B cell (primary cell): ENCODE measurements around the gene CPXM1. TPM values are rescaled to one million over a fixed set of nuclear protein-coding genes. Genes with fewer than 3 reads are reported as not detected.

Source experiments
- ATAC-seq: fragments of 200-7000 bp; cut with Tn5 transposase; one replicate; pipeline ENCODE4 v1.10.0; 2021; ENCODE audit warnings: low read depth, mild to moderate bottlenecking, moderate number of reproducible peaks, moderate library complexity
- CTCF ChIA-PET: fragments of 350-600 bp; sonication (Branson Sonifier 250); formaldehyde crosslinking; loops from one replicate; lab custom pipeline; 2021; ENCODE audit warnings: antibody characterized with exemption, inconsistent platforms; lab: Charles Lee
- POLR2A ChIA-PET: fragments of 350-600 bp; sonication (Branson Sonifier 250); formaldehyde crosslinking; loops from one replicate; lab custom pipeline; 2021; ENCODE audit warnings: antibody characterized with exemption; lab: Charles Lee
- DNase-seq: peaks from one replicate; pipeline ENCODE4 v3.0.0; 2013
- H2AFZ ChIP-seq: 2 replicates; pipeline ENCODE4 v1.6.1; 2012; ENCODE audit warnings: mild to moderate bottlenecking, low read depth, low read length; ENCODE audit not compliant: insufficient read depth, poor library complexity, severe bottlenecking
- H3K27ac ChIP-seq, 2 donors: 1 replicate in 1 of 2; 2 replicates in 1 of 2; pipeline ENCODE4 v1.5.1; 2012 to 2013; ENCODE audit warnings: low read length in 2 of 2, mild to moderate bottlenecking in 2 of 2, moderate library complexity in 1 of 2
- H3K27me3 ChIP-seq, 4 experiments: fragments of 200-600 bp in 1 of 4; sonication (generic) in 1 of 4; replicated peaks in 1 of 4; 1 replicate in 2 of 4; 2 replicates in 2 of 4; pipeline versions ENCODE4 v1.6.1 to v1.7.0; 2013 to 2016; ENCODE audit warnings: low read length in 3 of 4, mild to moderate bottlenecking in 2 of 4, mixed read lengths in 1 of 4, moderate library complexity in 1 of 4; ENCODE audit not compliant: insufficient read depth in 4 of 4, control insufficient read depth in 3 of 4; ENCODE audit errors: control extremely low read depth in 1 of 4
- H3K36me3 ChIP-seq, 2 experiments: replicated peaks in 1 of 2; 1 replicate in 1 of 2; 2 replicates in 1 of 2; pipeline versions ENCODE4 v1.6.1 to v1.7.1; 2013; ENCODE audit warnings: low read length in 1 of 2; ENCODE audit not compliant: insufficient read depth in 2 of 2, control insufficient read depth in 1 of 2; ENCODE audit errors: control extremely low read depth in 1 of 2, extremely low read depth in 1 of 2
- H3K4me1 ChIP-seq, 2 donors: fragments of 200-600 bp in 1 of 2; sonication (generic) in 1 of 2; 1 replicate in 1 of 2; 2 replicates in 1 of 2; pipeline versions ENCODE4 v1.5.1 to v1.6.1; 2013 to 2017; ENCODE audit warnings: low read length in 2 of 2; ENCODE audit not compliant: control insufficient read depth in 2 of 2, insufficient read depth in 2 of 2
- H3K4me2 ChIP-seq: replicated peaks from 2 replicates; pipeline ENCODE3; 2012; ENCODE audit warnings: mild to moderate bottlenecking, low read depth, low read length; ENCODE audit not compliant: poor library complexity, severe bottlenecking
- H3K4me3 ChIP-seq, 5 experiments: fragments of 200-600 bp in 1 of 5; sonication (generic) in 1 of 5; 1 replicate in 3 of 5; 2 replicates in 2 of 5; pipeline versions ENCODE4 v1.5.1 to v1.7.0; 2011 to 2016; ENCODE audit warnings: low read length in 4 of 5, mild to moderate bottlenecking in 4 of 5, low read depth in 2 of 5, control low read depth in 1 of 5, moderate library complexity in 1 of 5; ENCODE audit not compliant: insufficient read depth in 1 of 5; ENCODE audit errors: control extremely low read depth in 1 of 5, extremely low read depth in 1 of 5
- H3K79me2 ChIP-seq: fragments of 200-600 bp; sonication (generic); one replicate; pipeline ENCODE4 v1.6.0; 2016; ENCODE audit warnings: low read length; ENCODE audit not compliant: control insufficient read depth, insufficient read depth
- H3K9ac ChIP-seq: fragments of 200-600 bp; sonication (generic); 2 replicates; pipeline ENCODE4 v1.6.1; 2017; ENCODE audit warnings: mild to moderate bottlenecking, low read length, moderate library complexity
- H3K9me3 ChIP-seq, 3 donors: one replicate each; pipeline versions ENCODE4 v1.6.1 to v1.7.1; 2013; ENCODE audit warnings: low read length in 2 of 3; ENCODE audit not compliant: control insufficient read depth in 2 of 3, insufficient read depth in 1 of 3; ENCODE audit errors: control extremely low read depth in 1 of 3
- H4K20me1 ChIP-seq: 2 replicates; pipeline ENCODE4 v1.6.0; 2012; ENCODE audit warnings: mild to moderate bottlenecking, low read length; ENCODE audit not compliant: insufficient read depth, control insufficient read depth, poor library complexity, severe bottlenecking
- H3K27ac Mint-ChIP-seq: one replicate; pipeline ENCODE4 v1.8.0; 2021; ENCODE audit warnings: mixed read lengths
- H3K27me3 Mint-ChIP-seq: one replicate; pipeline ENCODE4 v1.8.0; 2021; ENCODE audit warnings: mixed read lengths
- H3K4me1 Mint-ChIP-seq: one replicate; pipeline ENCODE4 v1.8.0; 2021; ENCODE audit warnings: mixed read lengths
- H3K4me3 Mint-ChIP-seq: one replicate; pipeline ENCODE4 v1.8.0; 2021; ENCODE audit warnings: mixed read lengths
- H3K9me3 Mint-ChIP-seq: one replicate; pipeline ENCODE4 v1.8.0; 2022; ENCODE audit warnings: mixed read lengths; ENCODE audit not compliant: insufficient read depth
- EZH2 ChIP-seq: IDR thresholded peaks from 2 replicates; pipeline ENCODE4 v1.6.1; 2012; ENCODE audit warnings: borderline replicate concordance, low read depth, mild to moderate bottlenecking, moderate library complexity, low read length; ENCODE audit not compliant: insufficient read depth, poor library complexity, severe bottlenecking
- WGBS: methylation state at CpG from one replicate; pipeline ENCODE4 v1.1.5; 2013; ENCODE audit warnings: missing lambda C conversion rate; ENCODE audit not compliant: insufficient coverage; 5-methylcytosine and 5-hydroxymethylcytosine counted together
- intact Hi-C: fragments of 100-400 bp; cut with micrococcal nuclease; formaldehyde crosslinking; loops from one replicate; pipeline ENCODE4 v1.10.0; 2022
- polyA plus RNA-seq: library from polyadenylated mRNA; depleted of rRNA; stranded (reverse); fragments of >200 nt; gene quantifications from 2 replicates; pipeline ENCODE4 v1.2.3, GENCODE V29; 2012
- total RNA-seq, 2 donors: library from RNA; stranded (reverse); fragments of 120-200 nt in 1 of 2; gene quantifications; 1 replicate in 1 of 2; 2 replicates in 1 of 2; pipeline versions ENCODE4 v1.2.3 to v1.2.4, GENCODE V29; 2013 to 2022
- TF ChIP-seq, protein P1 (sequence below): fragments of 200-600 bp; IDR thresholded peaks from one replicate; pipeline ENCODE4 v1.8.0; 2022; ENCODE audit warnings: antibody characterized with exemption, mild to moderate bottlenecking

The CPXM1 gene
- total and polyA plus RNA-seq, 2 donors (not counting 1 experiment from before 2014, with no cell fraction given), result 0.21 to 1.9 TPM

DNA sequence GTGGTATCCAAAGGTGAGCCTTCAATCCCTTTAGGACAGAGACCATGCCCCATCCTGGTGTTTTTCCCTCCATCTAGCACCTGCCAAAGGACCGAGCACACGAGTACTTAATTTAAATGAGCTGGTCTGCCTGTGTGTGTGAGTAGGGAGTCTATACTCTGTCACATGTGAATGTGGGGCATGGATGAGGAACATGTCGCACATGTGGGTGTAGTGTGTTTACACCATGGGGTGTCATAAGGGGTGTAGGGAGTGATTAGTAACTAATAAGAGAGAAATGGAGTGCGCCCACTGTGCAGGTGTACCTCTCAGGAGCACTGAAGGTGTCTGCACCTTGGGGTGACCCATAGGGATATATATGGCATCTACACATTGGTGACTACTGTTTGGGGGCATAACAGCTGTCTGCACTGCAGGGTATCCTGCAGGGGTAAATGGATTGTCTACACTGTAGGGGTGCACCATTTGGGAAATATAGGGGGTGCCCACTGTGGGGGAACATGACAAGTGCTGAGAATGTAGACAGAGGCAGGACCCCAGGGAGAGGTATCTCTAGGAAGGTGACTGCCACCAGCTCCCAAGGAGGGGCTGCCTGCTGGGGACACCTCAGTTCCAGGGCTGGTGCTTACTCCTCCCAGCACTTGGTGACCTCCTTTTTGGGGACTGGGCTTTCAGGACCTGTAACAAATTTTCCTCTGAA lies 54.3 kb downstream of the CPXM1 start:
- H3K4me3 ChIP-seq, result no peak overlapping the region
- H3K27ac Mint-ChIP-seq, result no peak overlapping the region
- 76% methylated on average over 2 of the region's 4 CpGs for WGBS
- H4K20me1 ChIP-seq, result no peaks in the 10 kb centered on the region
- ATAC-seq, result no peak
- peaks cover 5 to 14% of the 10 kb centered on the region in 2 donors for H3K4me1 ChIP-seq
- peaks cover 12% of the 10 kb centered on the region for H3K4me1 Mint-ChIP-seq
- no peaks in the 10 kb centered on the region for H3K79me2 ChIP-seq
- H3K27me3 Mint-ChIP-seq, result peaks cover 34% of the 10 kb centered on the region
- no peaks in the 10 kb centered on the region for H3K36me3 ChIP-seq
- H3K9me3 Mint-ChIP-seq, result no peaks in the 10 kb centered on the region
- H3K9ac ChIP-seq, result no peak overlapping the region
- POLR2A ChIA-PET, result no interaction called here
- CTCF ChIA-PET, result no interaction called here
- no peak overlapping the region for H3K4me2 ChIP-seq
- peaks cover 0 to 46% (median 15%) of the 10 kb centered on the region in 4 experiments for H3K27me3 ChIP-seq
- H3K9me3 ChIP-seq, result peaks cover 0 to 12% (median 0%) of the 10 kb centered on the region in 3 donors
- intact Hi-C loops, result no loop called here
- H3K27ac ChIP-seq, result no peak overlapping the region
- no peak for DNase-seq
- H3K4me3 Mint-ChIP-seq, result no peak overlapping the region
- no peak for TF ChIP-seq EZH2
- TF ChIP-seq, protein P1, sequence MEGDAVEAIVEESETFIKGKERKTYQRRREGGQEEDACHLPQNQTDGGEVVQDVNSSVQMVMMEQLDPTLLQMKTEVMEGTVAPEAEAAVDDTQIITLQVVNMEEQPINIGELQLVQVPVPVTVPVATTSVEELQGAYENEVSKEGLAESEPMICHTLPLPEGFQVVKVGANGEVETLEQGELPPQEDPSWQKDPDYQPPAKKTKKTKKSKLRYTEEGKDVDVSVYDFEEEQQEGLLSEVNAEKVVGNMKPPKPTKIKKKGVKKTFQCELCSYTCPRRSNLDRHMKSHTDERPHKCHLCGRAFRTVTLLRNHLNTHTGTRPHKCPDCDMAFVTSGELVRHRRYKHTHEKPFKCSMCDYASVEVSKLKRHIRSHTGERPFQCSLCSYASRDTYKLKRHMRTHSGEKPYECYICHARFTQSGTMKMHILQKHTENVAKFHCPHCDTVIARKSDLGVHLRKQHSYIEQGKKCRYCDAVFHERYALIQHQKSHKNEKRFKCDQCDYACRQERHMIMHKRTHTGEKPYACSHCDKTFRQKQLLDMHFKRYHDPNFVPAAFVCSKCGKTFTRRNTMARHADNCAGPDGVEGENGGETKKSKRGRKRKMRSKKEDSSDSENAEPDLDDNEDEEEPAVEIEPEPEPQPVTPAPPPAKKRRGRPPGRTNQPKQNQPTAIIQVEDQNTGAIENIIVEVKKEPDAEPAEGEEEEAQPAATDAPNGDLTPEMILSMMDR, result no peak
- H2AFZ ChIP-seq, result no peak overlapping the region
